Sigmoid colon (tissue), 4 donors: Measurements from ENCODE around the gene EBF4.

ENCODE experiments used
- CTCF ChIP-seq, 4 experiments: fragments of 450-650 bp in 3 of 4; fragments of 200-600 bp in 1 of 4; IDR thresholded peaks; one replicate each; pipeline ENCODE4 v1.5.1; 2016 to 2019; ENCODE audit warnings: antibody characterized with exemption in 4 of 4, mild to moderate bottlenecking in 3 of 4, moderate library complexity in 2 of 4
- EP300 ChIP-seq, 4 donors: sonication (generic); formaldehyde crosslinking; IDR thresholded peaks; one replicate each; pipeline ENCODE4 v1.6.1; 2017; ENCODE audit warnings: antibody characterized with exemption in 4 of 4
- POLR2A ChIP-seq, 2 donors: fragments of 450-650 bp; IDR thresholded peaks; one replicate each; pipeline ENCODE4 v1.6.1; 2016; ENCODE audit warnings: antibody characterized with exemption in 2 of 2, mild to moderate bottlenecking in 2 of 2, moderate library complexity in 2 of 2

DNA sequence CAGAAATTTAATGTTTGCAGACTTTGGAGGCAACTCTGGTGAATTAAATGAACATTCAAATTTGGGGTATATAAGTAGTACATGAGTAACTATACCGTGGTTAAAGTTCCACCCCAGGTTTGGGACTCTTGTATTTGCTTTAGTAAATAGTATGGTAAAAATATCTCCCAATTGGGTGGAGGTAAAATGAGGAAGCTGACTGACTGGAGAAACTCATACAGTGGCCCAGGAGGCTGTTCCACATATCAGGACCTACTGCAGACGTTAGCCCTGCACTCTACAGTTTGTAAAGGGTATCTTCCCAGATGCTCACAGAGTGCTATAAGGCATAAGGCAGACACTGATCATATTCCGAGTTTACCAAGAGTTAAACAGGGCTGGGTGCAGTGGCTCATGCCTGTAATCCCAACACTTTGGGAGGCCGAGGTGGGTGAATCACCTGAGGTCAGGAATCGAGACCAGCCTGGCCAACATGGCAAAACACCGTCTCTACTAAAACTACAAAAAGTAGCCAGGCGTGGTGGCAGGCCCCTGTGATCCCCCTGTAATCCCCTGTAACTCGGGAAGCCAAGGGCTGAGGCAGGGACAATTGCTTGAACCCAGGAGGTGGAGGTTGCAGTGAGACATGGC is 54.2 kb downstream of the EBF4 start:
- TF ChIP-seq POLR2A (IDR thresholded peaks at IDR 0.05): no peak
- TF ChIP-seq CTCF (IDR thresholded peaks at IDR 0.05): no peak
- TF ChIP-seq EP300 (IDR thresholded peaks at IDR 0.05): no peak
